GM18526 (cell line): ENCODE results near the gene SLC8A2.

Experiments
- POLR2A ChIP-seq: IDR thresholded peaks from 3 replicates; pipeline ENCODE4 v1.6.1; 2011; ENCODE audit not compliant: insufficient read length; ENCODE audit errors: extremely low read depth

Gene SLC8A2

GRCh38 chr19:47398707-47399597 is 72.7 kb downstream of the SLC8A2 start:
- no peak for TF ChIP-seq POLR2A

DNA sequence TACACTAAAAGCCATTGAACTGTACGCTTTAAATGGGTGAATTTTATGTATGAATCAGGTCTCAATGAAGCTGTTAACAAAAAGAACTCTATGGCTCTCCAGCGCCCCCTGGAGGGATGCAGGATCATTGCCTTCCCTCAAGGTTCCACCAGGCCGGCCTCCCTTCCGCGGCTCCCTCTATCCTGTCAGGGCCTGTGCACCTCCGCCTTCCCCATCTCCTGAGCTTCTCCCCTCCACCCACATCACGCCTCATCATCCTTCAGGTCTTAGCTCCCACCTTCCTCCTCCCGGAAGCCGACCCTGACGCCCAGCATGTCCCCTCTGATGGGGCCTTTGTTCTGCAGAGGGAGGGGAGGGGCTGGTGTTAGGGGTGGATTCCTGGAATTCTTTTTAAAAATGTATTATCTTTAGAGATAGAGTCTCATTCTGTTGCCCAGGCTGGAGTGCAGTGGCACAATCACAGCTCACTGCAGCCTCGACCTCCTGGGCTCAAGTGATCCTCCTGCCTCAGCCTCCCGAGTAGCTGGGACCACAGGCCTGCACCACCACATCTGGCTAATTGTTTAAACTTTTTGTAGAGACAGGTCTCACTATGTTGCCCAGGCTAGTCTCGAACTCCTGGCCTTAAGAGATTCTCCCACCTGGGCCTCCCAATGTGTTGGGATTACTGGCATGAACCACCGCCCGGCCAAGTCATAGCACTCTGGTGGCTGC is 80.0 kb downstream of the SLC8A2 start:
- TF ChIP-seq POLR2A: no peak

- no peak for TF ChIP-seq POLR2A
These were observed 80.9 kb downstream of the SLC8A2 start for GRCh38 chr19:47390533-47391488.

DNA sequence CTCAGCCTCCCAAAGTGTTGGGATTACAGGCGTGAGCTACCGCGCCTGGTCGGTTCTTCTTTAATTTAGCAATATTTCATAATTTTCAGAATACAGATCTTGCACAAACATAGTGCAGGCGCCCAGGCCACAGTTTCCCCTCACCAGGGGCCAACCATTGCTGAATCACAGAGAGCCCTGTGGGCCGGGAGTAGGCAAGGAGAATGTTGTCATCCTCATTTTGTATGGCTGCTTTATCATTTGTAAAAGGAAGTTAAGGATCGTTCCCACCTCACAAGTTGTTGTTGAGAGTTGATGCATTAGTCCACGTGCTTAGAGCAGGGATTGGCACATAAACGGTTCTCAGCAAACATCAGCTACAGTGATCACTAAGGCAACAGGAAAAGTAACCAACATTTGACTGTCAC is 82.5 kb downstream of the SLC8A2 start:
- TF ChIP-seq POLR2A: no peak

DNA sequence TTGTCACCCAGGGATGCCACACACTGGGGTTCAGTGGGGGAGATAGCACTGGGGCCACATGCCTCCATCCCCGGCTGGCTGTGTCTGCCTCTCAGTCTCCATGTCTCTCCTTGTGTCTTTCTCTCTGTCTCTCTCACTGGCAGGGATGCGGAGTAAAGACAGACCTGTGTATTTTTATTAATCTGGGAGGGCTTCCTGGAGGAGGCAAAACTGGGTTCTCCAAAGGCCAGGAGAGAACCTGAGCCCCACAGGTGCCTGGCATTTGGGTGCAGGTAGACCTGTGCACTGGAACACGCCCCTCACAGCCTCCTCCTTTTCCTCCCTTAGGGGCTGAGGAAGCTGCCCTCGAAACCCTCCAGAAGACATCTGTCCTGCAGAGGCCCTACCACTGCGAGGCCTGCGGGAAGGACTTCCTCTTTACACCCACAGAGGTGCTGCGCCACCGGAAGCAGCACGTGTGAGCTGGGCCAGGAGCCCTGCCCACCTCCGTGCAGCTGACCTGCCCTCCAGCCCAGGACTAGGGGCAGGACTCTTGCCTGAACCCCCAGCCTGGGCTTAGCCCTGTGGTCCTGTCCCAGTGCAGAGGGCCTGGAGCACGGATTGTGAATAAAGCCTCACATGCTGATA is 89.9 kb downstream of the SLC8A2 start:
- TF ChIP-seq POLR2A: no peak

GRCh38 chr19:47381121-47381520 is 90.6 kb downstream of the SLC8A2 start:
- no peak for TF ChIP-seq POLR2A

DNA sequence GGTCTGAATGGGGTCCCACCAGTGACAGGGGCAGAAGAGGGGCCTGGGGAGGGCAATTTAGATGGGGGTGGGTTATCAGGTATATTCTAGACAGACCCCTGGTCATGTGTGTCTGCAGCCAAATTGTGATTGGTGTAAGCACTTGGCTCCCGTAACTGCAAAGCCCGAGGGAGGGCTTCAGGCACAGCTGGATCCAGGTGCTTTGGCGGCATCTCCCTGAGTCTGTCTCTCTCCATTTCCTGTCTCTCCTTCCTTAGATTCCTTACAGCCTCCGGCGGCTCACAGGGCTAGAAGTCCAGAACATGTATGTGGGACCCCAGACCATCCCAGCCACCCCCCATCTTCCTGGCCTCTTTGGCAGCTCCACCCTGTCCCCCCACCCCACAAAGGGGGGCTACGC is 91.1 kb downstream of the SLC8A2 start:
- TF ChIP-seq POLR2A: no peak

- TF ChIP-seq POLR2A: no peak
These were observed 92.2 kb downstream of the SLC8A2 start for GRCh38 chr19:47379381-47379938.

- TF ChIP-seq POLR2A: no peak
These were observed 93.4 kb downstream of the SLC8A2 start for GRCh38 chr19:47378246-47378645.
